K562 (cell line): ENCODE measurements around the gene TTC23L. TPM values are rescaled to one million over a fixed set of nuclear protein-coding genes. Genes with fewer than 3 reads are reported as not detected.

Source experiments
- ATAC-seq: fragments of 200-7000 bp; cut with Tn5 transposase; 3 replicates; pipeline ENCODE4 v1.9.1; 2020; ENCODE audit warnings: moderate library complexity
- BruUV-seq: library from RNA; stranded (reverse); fragments of 400-500 nt; replicated peaks from 2 replicates; lab custom pipeline; 2021; lab: Mats Ljungman, UMichigan
- CTCF ChIA-PET: fragments of 300-600 bp; formaldehyde crosslinking; extraction: SDS; loops from one replicate; lab custom pipeline; 2021; ENCODE audit warnings: low intra/inter-chr PET ratio; lab: Yijun Ruan, JAX
- POLR2A ChIA-PET: fragments of 300-600, 350-650 bp; sonication (Branson Sonifier 250); formaldehyde crosslinking; extraction: SDS; loops from one replicate; lab custom pipeline; 2021; ENCODE audit warnings: antibody characterized with exemption, inconsistent platforms; lab: Yijun Ruan, JAX
- DNase-seq, 4 experiments: peaks; one replicate each; pipeline versions ENCODE4 v3.0.0 to v3.0.0-alpha.2; 2011 to 2018; ENCODE audit warnings: low spot score in 3 of 4, mixed read lengths in 3 of 4; ENCODE audit errors: extremely low read depth in 1 of 4
- FAIRE-seq: peaks from 2 replicates; lab custom pipeline; 2011; peaks lifted over from hg19 to GRCh38; lab: Jason Lieb, UNC
- H2AFZ ChIP-seq: 2 replicates; pipeline ENCODE4 v1.6.0; 2011; ENCODE audit warnings: low read depth, low read length, control low read depth, inconsistent platforms
- H3K27ac ChIP-seq: fragments of 200-600 bp; 3 replicates; pipeline ENCODE4 v1.8.0; 2011; ENCODE audit warnings: low read depth, mild to moderate bottlenecking, control low read depth, inconsistent platforms, low read length, moderate library complexity, mixed read lengths; ENCODE audit errors: extremely low read depth
- H3K27me3 ChIP-seq, 2 experiments: fragments of 300-600 bp in 1 of 2; 2 replicates in 1 of 2; 3 replicates in 1 of 2; pipeline versions ENCODE4 v1.6.0 to v1.8.0; 2011; ENCODE audit warnings: inconsistent platforms in 2 of 2, low read length in 2 of 2, mild to moderate bottlenecking in 1 of 2, mixed read lengths in 1 of 2, moderate library complexity in 1 of 2; ENCODE audit not compliant: control insufficient read depth in 2 of 2, insufficient read depth in 2 of 2
- H3K36me3 ChIP-seq: fragments of 300-600 bp; 3 replicates; pipeline ENCODE4 v1.8.0; 2011; ENCODE audit warnings: mild to moderate bottlenecking, low read length, inconsistent platforms; ENCODE audit not compliant: control insufficient read depth, insufficient read depth
- H3K4me1 ChIP-seq, 2 experiments: fragments of 200-600 bp in 1 of 2; replicated peaks in 1 of 2; 2 replicates in 1 of 2; 3 replicates in 1 of 2; pipeline versions ENCODE4 v1.5.1 to v1.8.0; 2011; ENCODE audit warnings: inconsistent platforms in 2 of 2, low read length in 2 of 2, mild to moderate bottlenecking in 1 of 2, mixed read lengths in 1 of 2, moderate library complexity in 1 of 2; ENCODE audit not compliant: control insufficient read depth in 2 of 2, insufficient read depth in 2 of 2
- H3K4me2 ChIP-seq: 2 replicates; pipeline ENCODE4 v1.6.1; 2011; ENCODE audit warnings: low read length, control low read depth, inconsistent platforms, mixed read lengths; ENCODE audit not compliant: insufficient read depth
- H3K4me3 ChIP-seq: fragments of 200-600 bp; sonication (generic), shearing (Covaris generic); 2 replicates; pipeline ENCODE4 v1.5.1; 2016; ENCODE audit warnings: control low read depth, inconsistent platforms
- H3K79me2 ChIP-seq: fragments of 200-600 bp; 3 replicates; pipeline ENCODE4 v1.8.0; 2011; ENCODE audit warnings: low read length, inconsistent platforms; ENCODE audit not compliant: control insufficient read depth, insufficient read depth
- H3K9ac ChIP-seq, 2 experiments: 2 replicates each; pipeline versions ENCODE4 v1.6.0 to v1.6.1; 2011; ENCODE audit warnings: low read depth in 2 of 2, low read length in 2 of 2, control low read depth in 1 of 2, inconsistent platforms in 1 of 2, mild to moderate bottlenecking in 1 of 2, mixed read lengths in 1 of 2; ENCODE audit not compliant: insufficient read depth in 1 of 2
- H3K9me1 ChIP-seq: one replicate; pipeline ENCODE4 v1.6.0; 2011; ENCODE audit warnings: inconsistent platforms, mild to moderate bottlenecking, low read length, moderate library complexity; ENCODE audit not compliant: control insufficient read depth, insufficient read depth
- H3K9me3 ChIP-seq: replicated peaks from 2 replicates; pipeline ENCODE4 v1.5.1; 2011; ENCODE audit warnings: low read depth, low read length, inconsistent platforms; ENCODE audit not compliant: control insufficient read depth, insufficient read depth
- H4K20me1 ChIP-seq: replicated peaks from 2 replicates; pipeline ENCODE4 v1.6.1; 2011; ENCODE audit warnings: low read length, inconsistent platforms, mixed read lengths; ENCODE audit not compliant: control insufficient read depth, insufficient read depth
- C11orf30 ChIP-seq: fragments of 450-650 bp; IDR thresholded peaks from 2 replicates; pipeline ENCODE4 v1.6.1; 2016; ENCODE audit warnings: low read depth, mild to moderate bottlenecking
- HDAC2 ChIP-seq: fragments of 450-650 bp; IDR thresholded peaks from 2 replicates; pipeline ENCODE4 v1.6.1; 2016; ENCODE audit warnings: mild to moderate bottlenecking
- MAFF ChIP-seq: IDR thresholded peaks from 2 replicates; pipeline ENCODE4 v1.6.1; 2012; ENCODE audit warnings: low read length, improper control_type of control experiment
- MAFG ChIP-seq: fragments of 450-650 bp; conservative IDR thresholded peaks from 2 replicates; pipeline ENCODE4 v1.6.1; 2016; ENCODE audit warnings: missing genetic modification characterization, missing compliant biosample characterization
- TAF9B ChIP-seq: fragments of 450-650 bp; IDR thresholded peaks from 2 replicates; pipeline ENCODE4 v1.6.1; 2018; ENCODE audit warnings: mild to moderate bottlenecking; ENCODE audit not compliant: partially characterized antibody
- ZBTB12 ChIP-seq: fragments of 250-450 bp; sonication (Bioruptor Pico); IDR thresholded peaks from 2 replicates; pipeline ENCODE4 v1.4.0; 2020
- ZNF316 ChIP-seq: fragments of 450-650 bp; IDR thresholded peaks from 2 replicates; pipeline ENCODE4 v1.6.1; 2016
- WGBS: fragments of 100-300 bp; shearing (Covaris generic); methylation state at CpG from one replicate; pipeline ENCODE4 v1.1.6; 2016; ENCODE audit warnings: low coverage, mixed read lengths; ENCODE audit not compliant: insufficient coverage; ENCODE audit errors: missing lambda C conversion rate; 5-methylcytosine and 5-hydroxymethylcytosine counted together
- in situ Hi-C: fragments of 300-500 bp; cut with MboI; formaldehyde crosslinking; loops from 4 replicates; pipeline ENCODE4 v1.15.0; 2018; ENCODE audit warnings: inconsistent platforms, mixed read lengths
- intact Hi-C: fragments of 100-400 bp; cut with micrococcal nuclease; formaldehyde crosslinking; loops from 2 replicates; pipeline ENCODE4 v1.14.2; 2022
- polyA plus RNA-seq, 8 experiments: library from polyadenylated mRNA; depleted of rRNA in 4 of 8; stranded (reverse) in 5 of 8; unstranded in 3 of 8; fragments of >200 nt; fragmentation: Nextera tagmentation in 2 of 8; fragmentation: Illumina TruSeq in 1 of 8; extraction: Ambion mirVana in 2 of 8; extraction: Trizol in 1 of 8; gene quantifications; 2 replicates each; pipeline versions ENCODE4 v1.2.1 to v1.2.3, GENCODE V29; 2011 to 2014; ENCODE audit warnings: inconsistent platforms in 1 of 8, missing spikeins in 1 of 8
- total RNA-seq, 7 experiments: library from RNA; depleted of rRNA in 6 of 7; stranded (reverse); fragments of >200 nt in 6 of 7; fragmentation: Illumina TruSeq in 2 of 7; extraction: Trizol in 2 of 7; gene quantifications; 2 replicates each; pipeline versions ENCODE4 v1.2.1 to v1.2.3, GENCODE V29; 2011 to 2021; ENCODE audit warnings: low replicate concordance in 1 of 7

Gene TTC23L
- total and polyA plus RNA-seq, 9 of the 15 experiments (the other 6 are each of a cell fraction or from before 2014, with no cell fraction given) = 0.03 to 0.32 (median 0.14) TPM; not detected in 2

- DNase-seq = no peak
- Histone ChIP-seq H3K36me3 (no peaks in the 10 kb centered on the region), H3K27me3 (no peaks in the 10 kb centered on the region), H3K9me3 (no peaks in the 10 kb centered on the region), H2AFZ (no peak overlapping the region), H3K9me1 (no peaks in the 10 kb centered on the region), H3K4me3 (no peak overlapping the region), H3K79me2 (no peaks in the 10 kb centered on the region), H3K4me1 (peaks cover 0 to 14% of the 10 kb centered on the region in 2 experiments; a peak in 3 of 5 replicates), H3K9ac (no peak overlapping the region), H4K20me1 (no peaks in the 10 kb centered on the region)
- no peak for FAIRE-seq
- in situ Hi-C loops (no loop called here), intact Hi-C loops (no loop called here)
- POLR2A ChIA-PET = interaction anchor here (0.7 kb wide), 1 partner anchor 151 kb away, joined by 3 read pairs; no protein-coding TSS in a partner anchor
- no TSS peak for BruUV-seq
- no peak for ATAC-seq
- CTCF ChIA-PET = no interaction called here
- TF ChIP-seq ZNF316 (peak; percentile 79), HDAC2 (no peak), MAFF (0 out of 2 replicates have a peak, but pooled peaks have one; percentile 36), TAF9B (no peak), MAFG (peak; percentile 24; the same call in 1 of the 2 replicates), C11orf30 (peak; percentile 47; the same call in 1 of the 2 replicates)
- TF ChIP-seq, all 486 proteins: peak for 4
- Histone ChIP-seq H3K4me2 (no peak overlapping the region), H3K27ac (no peak overlapping the region)
- 25% methylated on average over 2 of the region's 2 CpGs for WGBS
Observed at GRCh38 chr5:34843497-34843896, 4.5 kb downstream of the TTC23L start.

GRCh38 chr5:34844106-34844505 lies 5.1 kb downstream of the TTC23L start:
- Histone ChIP-seq H3K9me1 (no peaks in the 10 kb centered on the region), H3K4me3 (no peak overlapping the region), H3K36me3 (no peaks in the 10 kb centered on the region), H2AFZ (no peak overlapping the region), H4K20me1 (no peaks in the 10 kb centered on the region), H3K4me2 (no peak overlapping the region), H3K27me3 (no peaks in the 10 kb centered on the region), H3K9me3 (no peaks in the 10 kb centered on the region), H3K4me1 (peaks cover under 1 to 8% of the 10 kb centered on the region in 2 experiments; a peak in 3 of 5 replicates), H3K79me2 (no peaks in the 10 kb centered on the region), H3K27ac (no peak overlapping the region), H3K9ac (no peak overlapping the region)
- DNase-seq (no peak), FAIRE-seq (no peak), ATAC-seq (no peak)
- ChIA-PET CTCF (interaction anchor here (0.7 kb wide), 1 partner anchor 97 kb away, joined by 5 read pairs; no protein-coding TSS in a partner anchor), POLR2A (interaction anchor here (0.7 kb wide), 2 partner anchors 144 to 151 kb away, joined by 3 to 4 read pairs; no protein-coding TSS in a partner anchor)
- intact Hi-C loops (no loop called here), in situ Hi-C loops (no loop called here)
- BruUV-seq = no TSS peak
- no peak for TF ChIP-seq ZBTB12
- WGBS = 28% methylated on average over 3 of the region's 3 CpGs
